ENCODE results near the gene EPHX1. TPM values are rescaled to one million over a fixed set of nuclear protein-coding genes. Genes with fewer than 3 reads are reported as not detected.
"Not testable (repeated sequence)": the region's sequence is repeated elsewhere in the genome, so short reads cannot be mapped to it uniquely, and the experiment has no call there.

Gene EPHX1
- total RNA-seq, 1 experiment from 2014 or later: 18.0 TPM

GRCh38 chr1:225816643-225817538 lies 7.0 kb downstream of the EPHX1 start:
- peak; percentile 5 for DNase-seq (ENCODE audit: low read depth)

GRCh38 chr1:225817611-225818061 lies 7.7 kb downstream of the EPHX1 start:
- DNase-seq (ENCODE audit: low read depth): peak; percentile 94

GRCh38 chr1:225818229-225818628 lies 8.3 kb downstream of the EPHX1 start:
- no peak for DNase-seq (ENCODE audit: low read depth)

- DNase-seq (ENCODE audit: low read depth): peak; percentile 20
These were observed 9.6 kb downstream of the EPHX1 start for GRCh38 chr1:225819346-225820192.

GRCh38 chr1:225820522-225821120 lies 10.7 kb downstream of the EPHX1 start:
- DNase-seq (ENCODE audit: low read depth): no peak

GRCh38 chr1:225822655-225823403 lies 12.9 kb downstream of the EPHX1 start:
- no peak for DNase-seq (ENCODE audit: low read depth)

GRCh38 chr1:225823811-225824261 lies 13.9 kb downstream of the EPHX1 start:
- DNase-seq (ENCODE audit: low read depth): no peak

- no peak for DNase-seq (ENCODE audit: low read depth)
These were observed 14.6 kb downstream of the EPHX1 start for GRCh38 chr1:225824533-225824941.

GRCh38 chr1:225825078-225825477 lies 15.2 kb downstream of the EPHX1 start:
- DNase-seq (ENCODE audit: low read depth): no peak

GRCh38 chr1:225825607-225826007 lies 15.7 kb downstream of the EPHX1 start:
- no peak for DNase-seq (ENCODE audit: low read depth)

- DNase-seq (ENCODE audit: low read depth): no peak
These were observed 17.2 kb downstream of the EPHX1 start for GRCh38 chr1:225827076-225827475.

- no peak for DNase-seq (ENCODE audit: low read depth)
These were observed 18.9 kb downstream of the EPHX1 start for GRCh38 chr1:225828706-225829345.

GRCh38 chr1:225830841-225831240 lies 20.9 kb downstream of the EPHX1 start:
- DNase-seq (ENCODE audit: low read depth): no peak

GRCh38 chr1:225834417-225835329 lies 24.7 kb downstream of the EPHX1 start:
- peak; percentile 56 for DNase-seq (ENCODE audit: low read depth)

- no peak for DNase-seq (ENCODE audit: low read depth)
These were observed 25.9 kb downstream of the EPHX1 start for GRCh38 chr1:225835856-225836255.

- not testable (repeated sequence) for DNase-seq (ENCODE audit: low read depth)
These were observed 26.4 kb downstream of the EPHX1 start for GRCh38 chr1:225836296-225836695.

- DNase-seq (ENCODE audit: low read depth): no peak
These were observed 28.9 kb downstream of the EPHX1 start for GRCh38 chr1:225838793-225839192.

- no peak for DNase-seq (ENCODE audit: low read depth)
These were observed 30.3 kb downstream of the EPHX1 start for GRCh38 chr1:225840223-225840610.

GRCh38 chr1:225840713-225841112 lies 30.8 kb downstream of the EPHX1 start:
- DNase-seq (ENCODE audit: low read depth): no peak

- no peak for DNase-seq (ENCODE audit: low read depth)
These were observed 32.1 kb downstream of the EPHX1 start for GRCh38 chr1:225842074-225842473.
